ENCODE data around the gene CD24. TPM values are rescaled to one million over a fixed set of nuclear protein-coding genes. Genes with fewer than 3 reads are reported as not detected.

Gene CD24
- total and polyA plus RNA-seq, 2 donors from 2014 or later, result 980 to 2,350 TPM

- intact Hi-C loops (cut with DNase I), result no loop called here
- FAIRE-seq, result no peak
Observed at GRCh38 chr6:106964954-106965353, 9.6 kb downstream of the CD24 start.

DNA sequence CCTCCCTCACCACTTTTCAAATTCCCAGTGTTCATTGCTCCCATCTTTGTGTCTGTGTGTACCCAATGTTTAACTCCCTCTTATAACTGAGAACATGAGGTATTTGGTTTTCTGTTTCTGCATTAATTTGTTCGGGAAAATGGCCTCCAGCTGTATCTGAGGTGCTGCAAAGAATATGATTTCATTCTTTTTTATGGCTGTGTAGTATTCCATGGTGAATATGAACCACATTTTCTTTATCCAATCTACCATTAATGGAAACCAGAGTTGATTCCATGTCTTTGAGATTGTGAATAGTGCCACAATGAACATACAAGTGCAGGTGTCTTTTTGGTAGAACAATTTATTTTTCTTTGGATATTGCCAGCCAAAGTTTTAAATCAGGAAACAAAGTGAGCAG lies 10.4 kb downstream of the CD24 start:
- no peaks in the 10 kb centered on the region for H3K9me3 ChIP-seq (ENCODE audit: control insufficient read depth in 2 of 3, insufficient read depth in 1 of 3, low read length in 3 of 3)
- H3K9ac ChIP-seq (ENCODE audit: low read length in 3 of 3), result no peak overlapping the region
- H3K27me3 ChIP-seq (ENCODE audit: control insufficient read depth, insufficient read depth, low read length), result no peaks in the 10 kb centered on the region
- FAIRE-seq, result no peak
- DNase-seq, result no peak
- no peaks in the 10 kb centered on the region for H3K4me1 ChIP-seq (ENCODE audit: control insufficient read depth in 2 of 3, insufficient read depth in 2 of 3, low read depth in 1 of 3, low read length in 3 of 3)
- H3K36me3 ChIP-seq (ENCODE audit: control insufficient read depth in 2 of 3, insufficient read depth in 3 of 3, low read length in 3 of 3), result no peaks in the 10 kb centered on the region
- H3K27ac ChIP-seq (ENCODE audit: low read depth in 2 of 2, low read length in 2 of 2), result no peak overlapping the region
- intact Hi-C loops (cut with DNase I), result no loop called here
- H3K4me3 ChIP-seq (ENCODE audit: low read length in 3 of 3), result no peak overlapping the region
- TF ChIP-seq, protein P1, sequence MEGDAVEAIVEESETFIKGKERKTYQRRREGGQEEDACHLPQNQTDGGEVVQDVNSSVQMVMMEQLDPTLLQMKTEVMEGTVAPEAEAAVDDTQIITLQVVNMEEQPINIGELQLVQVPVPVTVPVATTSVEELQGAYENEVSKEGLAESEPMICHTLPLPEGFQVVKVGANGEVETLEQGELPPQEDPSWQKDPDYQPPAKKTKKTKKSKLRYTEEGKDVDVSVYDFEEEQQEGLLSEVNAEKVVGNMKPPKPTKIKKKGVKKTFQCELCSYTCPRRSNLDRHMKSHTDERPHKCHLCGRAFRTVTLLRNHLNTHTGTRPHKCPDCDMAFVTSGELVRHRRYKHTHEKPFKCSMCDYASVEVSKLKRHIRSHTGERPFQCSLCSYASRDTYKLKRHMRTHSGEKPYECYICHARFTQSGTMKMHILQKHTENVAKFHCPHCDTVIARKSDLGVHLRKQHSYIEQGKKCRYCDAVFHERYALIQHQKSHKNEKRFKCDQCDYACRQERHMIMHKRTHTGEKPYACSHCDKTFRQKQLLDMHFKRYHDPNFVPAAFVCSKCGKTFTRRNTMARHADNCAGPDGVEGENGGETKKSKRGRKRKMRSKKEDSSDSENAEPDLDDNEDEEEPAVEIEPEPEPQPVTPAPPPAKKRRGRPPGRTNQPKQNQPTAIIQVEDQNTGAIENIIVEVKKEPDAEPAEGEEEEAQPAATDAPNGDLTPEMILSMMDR (IDR thresholded peaks at IDR 0.05; ENCODE audit: borderline replicate concordance, extremely low read depth, insufficient read depth), result no peak

More at GRCh38 chr6:106964954-106965353, 9.6 kb downstream of the CD24 start:
- no peak overlapping the region for H3K27ac ChIP-seq (ENCODE audit: low read depth in 2 of 2, low read length in 2 of 2)
- H3K4me3 ChIP-seq (ENCODE audit: low read length in 3 of 3), result no peak overlapping the region
- no peaks in the 10 kb centered on the region for H3K9me3 ChIP-seq (ENCODE audit: control insufficient read depth in 2 of 3, insufficient read depth in 1 of 3, low read length in 3 of 3)
- no peak for DNase-seq
- TF ChIP-seq, protein P1 (IDR thresholded peaks at IDR 0.05; ENCODE audit: borderline replicate concordance, extremely low read depth, insufficient read depth), result no peak
- no peaks in the 10 kb centered on the region for H3K27me3 ChIP-seq (ENCODE audit: control insufficient read depth, insufficient read depth, low read length)
- no peaks in the 10 kb centered on the region for H3K4me1 ChIP-seq (ENCODE audit: control insufficient read depth in 2 of 3, insufficient read depth in 2 of 3, low read depth in 1 of 3, low read length in 3 of 3)
- no peak overlapping the region for H3K9ac ChIP-seq (ENCODE audit: low read length in 3 of 3)
- no peaks in the 10 kb centered on the region for H3K36me3 ChIP-seq (ENCODE audit: control insufficient read depth in 2 of 3, insufficient read depth in 3 of 3, low read length in 3 of 3)

DNA sequence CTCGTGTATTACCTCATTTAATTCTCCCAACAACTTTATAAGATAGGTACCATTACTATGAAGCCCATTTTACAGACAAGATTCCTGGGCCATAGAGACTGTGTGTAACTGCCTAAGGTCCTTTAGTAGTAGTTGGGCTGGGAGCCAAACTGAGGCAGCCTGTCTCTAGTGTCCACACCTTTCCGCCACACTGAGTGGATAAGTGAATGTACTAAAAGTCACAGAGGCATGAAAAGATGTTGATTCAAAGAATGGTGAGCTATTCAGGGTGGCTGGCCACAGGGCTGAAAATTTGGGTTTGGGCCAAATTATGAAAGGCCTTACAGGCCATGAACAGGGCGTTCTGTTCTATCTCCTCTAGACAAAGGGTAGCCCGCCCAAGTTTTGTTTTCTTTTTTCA lies 11.0 kb downstream of the CD24 start:
- Histone ChIP-seq H3K4me3 (ENCODE audit: low read length in 3 of 3) (no peak overlapping the region), H3K36me3 (ENCODE audit: control insufficient read depth in 2 of 3, insufficient read depth in 3 of 3, low read length in 3 of 3) (no peaks in the 10 kb centered on the region), H3K4me1 (ENCODE audit: control insufficient read depth in 2 of 3, insufficient read depth in 2 of 3, low read depth in 1 of 3, low read length in 3 of 3) (no peaks in the 10 kb centered on the region), H3K9ac (ENCODE audit: low read length in 3 of 3) (no peak overlapping the region), H3K27ac (ENCODE audit: low read depth in 2 of 2, low read length in 2 of 2) (no peak overlapping the region), H3K9me3 (ENCODE audit: control insufficient read depth in 2 of 3, insufficient read depth in 1 of 3, low read length in 3 of 3) (no peaks in the 10 kb centered on the region), H3K27me3 (ENCODE audit: control insufficient read depth, insufficient read depth, low read length) (no peaks in the 10 kb centered on the region)
- intact Hi-C loops (cut with DNase I), result no loop called here
- DNase-seq (no peak), FAIRE-seq (no peak)
- TF ChIP-seq, protein P1 (IDR thresholded peaks at IDR 0.05; ENCODE audit: borderline replicate concordance, extremely low read depth, insufficient read depth), result no peak

DNA sequence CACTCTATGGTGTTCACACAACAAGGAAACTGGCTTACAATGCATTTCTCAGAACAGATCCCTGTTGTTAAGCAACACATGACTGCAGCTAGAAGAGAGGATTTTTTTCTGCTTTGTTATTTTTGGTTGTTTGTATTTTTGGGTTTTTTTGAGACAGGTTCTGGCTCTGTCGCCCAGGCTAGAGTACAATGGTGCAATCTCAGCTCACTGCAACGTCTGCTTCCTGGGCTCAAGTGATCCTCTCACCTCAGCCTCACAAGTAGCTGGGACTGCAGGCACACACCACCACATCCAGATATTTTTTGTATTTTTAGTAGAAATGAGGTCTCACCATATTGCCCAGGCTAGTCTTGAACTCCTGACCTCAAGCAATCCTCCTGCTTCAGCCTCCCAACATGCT lies 12.7 kb downstream of the CD24 start:
- no peak overlapping the region for H3K9ac ChIP-seq (ENCODE audit: low read length in 3 of 3)
- H3K4me1 ChIP-seq (ENCODE audit: control insufficient read depth in 2 of 3, insufficient read depth in 2 of 3, low read depth in 1 of 3, low read length in 3 of 3), result no peaks in the 10 kb centered on the region
- no peaks in the 10 kb centered on the region for H3K36me3 ChIP-seq (ENCODE audit: control insufficient read depth in 2 of 3, insufficient read depth in 3 of 3, low read length in 3 of 3)
- no peaks in the 10 kb centered on the region for H3K9me3 ChIP-seq (ENCODE audit: control insufficient read depth in 2 of 3, insufficient read depth in 1 of 3, low read length in 3 of 3)
- FAIRE-seq (no peak), DNase-seq (no peak)
- H3K27ac ChIP-seq (ENCODE audit: low read depth in 2 of 2, low read length in 2 of 2), result no peak overlapping the region
- intact Hi-C loops (cut with DNase I), result no loop called here
- H3K4me3 ChIP-seq (ENCODE audit: low read length in 3 of 3), result no peak overlapping the region
- TF ChIP-seq, protein P1 (IDR thresholded peaks at IDR 0.05; ENCODE audit: borderline replicate concordance, extremely low read depth, insufficient read depth), result no peak
- H3K27me3 ChIP-seq (ENCODE audit: control insufficient read depth, insufficient read depth, low read length), result no peaks in the 10 kb centered on the region

Data from kidney (tissue), 14 donors.